ENCODE measurements around the gene IL12B.
"Not testable (repeated sequence)": the region's sequence is repeated elsewhere in the genome, so short reads cannot be mapped to it uniquely, and the experiment has no call there.

DNA sequence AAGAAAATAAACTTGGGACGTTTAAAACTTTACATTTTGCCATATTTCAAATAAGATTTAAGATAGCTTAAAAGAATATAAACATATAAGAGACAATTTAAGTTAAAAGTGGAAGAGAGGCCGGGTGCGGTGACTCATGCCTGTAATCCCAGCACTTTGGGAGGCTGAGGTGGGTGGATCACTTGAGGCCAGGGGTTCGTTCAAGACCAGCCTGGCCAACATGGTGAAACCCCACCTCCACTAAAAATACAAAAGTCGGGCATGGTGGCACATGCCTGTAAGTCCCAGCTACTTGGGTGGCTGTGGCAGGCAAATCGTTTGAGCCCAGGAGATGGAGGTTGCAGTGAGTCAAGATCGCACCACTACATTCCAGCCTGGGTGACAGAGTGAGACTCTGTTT is 29.6 kb upstream of the IL12B start:
- TF ChIP-seq, protein P1, sequence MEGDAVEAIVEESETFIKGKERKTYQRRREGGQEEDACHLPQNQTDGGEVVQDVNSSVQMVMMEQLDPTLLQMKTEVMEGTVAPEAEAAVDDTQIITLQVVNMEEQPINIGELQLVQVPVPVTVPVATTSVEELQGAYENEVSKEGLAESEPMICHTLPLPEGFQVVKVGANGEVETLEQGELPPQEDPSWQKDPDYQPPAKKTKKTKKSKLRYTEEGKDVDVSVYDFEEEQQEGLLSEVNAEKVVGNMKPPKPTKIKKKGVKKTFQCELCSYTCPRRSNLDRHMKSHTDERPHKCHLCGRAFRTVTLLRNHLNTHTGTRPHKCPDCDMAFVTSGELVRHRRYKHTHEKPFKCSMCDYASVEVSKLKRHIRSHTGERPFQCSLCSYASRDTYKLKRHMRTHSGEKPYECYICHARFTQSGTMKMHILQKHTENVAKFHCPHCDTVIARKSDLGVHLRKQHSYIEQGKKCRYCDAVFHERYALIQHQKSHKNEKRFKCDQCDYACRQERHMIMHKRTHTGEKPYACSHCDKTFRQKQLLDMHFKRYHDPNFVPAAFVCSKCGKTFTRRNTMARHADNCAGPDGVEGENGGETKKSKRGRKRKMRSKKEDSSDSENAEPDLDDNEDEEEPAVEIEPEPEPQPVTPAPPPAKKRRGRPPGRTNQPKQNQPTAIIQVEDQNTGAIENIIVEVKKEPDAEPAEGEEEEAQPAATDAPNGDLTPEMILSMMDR (IDR thresholded peaks at IDR 0.05): not testable (repeated sequence)
- not testable (repeated sequence) for TF ChIP-seq POLR2AphosphoS5 (IDR thresholded peaks at IDR 0.05; ENCODE audit: low read depth, low read length); TCF7L2 (IDR thresholded peaks at IDR 0.05; ENCODE audit: low read depth, low read length); SIN3A (IDR thresholded peaks at IDR 0.05; ENCODE audit: borderline replicate concordance, insufficient read depth, low read depth, low read length)
- TF ChIP-seq, protein P2, sequence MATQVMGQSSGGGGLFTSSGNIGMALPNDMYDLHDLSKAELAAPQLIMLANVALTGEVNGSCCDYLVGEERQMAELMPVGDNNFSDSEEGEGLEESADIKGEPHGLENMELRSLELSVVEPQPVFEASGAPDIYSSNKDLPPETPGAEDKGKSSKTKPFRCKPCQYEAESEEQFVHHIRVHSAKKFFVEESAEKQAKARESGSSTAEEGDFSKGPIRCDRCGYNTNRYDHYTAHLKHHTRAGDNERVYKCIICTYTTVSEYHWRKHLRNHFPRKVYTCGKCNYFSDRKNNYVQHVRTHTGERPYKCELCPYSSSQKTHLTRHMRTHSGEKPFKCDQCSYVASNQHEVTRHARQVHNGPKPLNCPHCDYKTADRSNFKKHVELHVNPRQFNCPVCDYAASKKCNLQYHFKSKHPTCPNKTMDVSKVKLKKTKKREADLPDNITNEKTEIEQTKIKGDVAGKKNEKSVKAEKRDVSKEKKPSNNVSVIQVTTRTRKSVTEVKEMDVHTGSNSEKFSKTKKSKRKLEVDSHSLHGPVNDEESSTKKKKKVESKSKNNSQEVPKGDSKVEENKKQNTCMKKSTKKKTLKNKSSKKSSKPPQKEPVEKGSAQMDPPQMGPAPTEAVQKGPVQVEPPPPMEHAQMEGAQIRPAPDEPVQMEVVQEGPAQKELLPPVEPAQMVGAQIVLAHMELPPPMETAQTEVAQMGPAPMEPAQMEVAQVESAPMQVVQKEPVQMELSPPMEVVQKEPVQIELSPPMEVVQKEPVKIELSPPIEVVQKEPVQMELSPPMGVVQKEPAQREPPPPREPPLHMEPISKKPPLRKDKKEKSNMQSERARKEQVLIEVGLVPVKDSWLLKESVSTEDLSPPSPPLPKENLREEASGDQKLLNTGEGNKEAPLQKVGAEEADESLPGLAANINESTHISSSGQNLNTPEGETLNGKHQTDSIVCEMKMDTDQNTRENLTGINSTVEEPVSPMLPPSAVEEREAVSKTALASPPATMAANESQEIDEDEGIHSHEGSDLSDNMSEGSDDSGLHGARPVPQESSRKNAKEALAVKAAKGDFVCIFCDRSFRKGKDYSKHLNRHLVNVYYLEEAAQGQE (IDR thresholded peaks at IDR 0.05; ENCODE audit: insufficient read depth in 1 of 2, low read depth in 2 of 2, low read length in 1 of 2): not testable (repeated sequence)

Data from Panc1 (cell line).